C4-2B (cell line): ENCODE results near the gene DRGX.

Experiments
- H3K27ac ChIP-seq: fragments of 450-650 bp; 2 replicates; pipeline ENCODE4 v1.5.1; 2017
- CTCF ChIP-seq: fragments of 450-650 bp; conservative IDR thresholded peaks from 2 replicates; pipeline ENCODE4 v1.5.1; 2017; ENCODE audit warnings: mild to moderate bottlenecking
- ZFX ChIP-seq: fragments of 450-650 bp; IDR thresholded peaks from 2 replicates; pipeline ENCODE4 v1.6.1; 2017

DRGX gene

GRCh38 chr10:49327036-49327813 lies 68.7 kb downstream of the DRGX start:
- TF ChIP-seq CTCF (no peak), ZFX (no peak)
- H3K27ac ChIP-seq: no peak overlapping the region

GRCh38 chr10:49325916-49326783 lies 69.7 kb downstream of the DRGX start:
- H3K27ac ChIP-seq: no peak overlapping the region
- TF ChIP-seq CTCF: no peak
- TF ChIP-seq ZFX: no peak

- TF ChIP-seq CTCF: no peak
- TF ChIP-seq ZFX: no peak
- no peak overlapping the region for H3K27ac ChIP-seq
Measured at GRCh38 chr10:49325131-49325915, 70.6 kb downstream of the DRGX start.

GRCh38 chr10:49324711-49325110 lies 71.2 kb downstream of the DRGX start:
- no peak for TF ChIP-seq ZFX
- TF ChIP-seq CTCF: no peak; the same call in 1 of the 2 replicates
- H3K27ac ChIP-seq: no peak overlapping the region

- TF ChIP-seq CTCF (no peak), ZFX (no peak)
- H3K27ac ChIP-seq: no peak overlapping the region
Measured at GRCh38 chr10:49323896-49324270, 72.0 kb downstream of the DRGX start.

- H3K27ac ChIP-seq: no peak overlapping the region
- TF ChIP-seq ZFX (no peak), CTCF (no peak)
Measured at GRCh38 chr10:49323171-49323895, 72.6 kb downstream of the DRGX start.
